ENCODE results near the gene BLOC1S4.
"Not testable (repeated sequence)": the region's sequence is repeated elsewhere in the genome, so short reads cannot be mapped to it uniquely, and the experiment has no call there.

BLOC1S4 gene

DNA sequence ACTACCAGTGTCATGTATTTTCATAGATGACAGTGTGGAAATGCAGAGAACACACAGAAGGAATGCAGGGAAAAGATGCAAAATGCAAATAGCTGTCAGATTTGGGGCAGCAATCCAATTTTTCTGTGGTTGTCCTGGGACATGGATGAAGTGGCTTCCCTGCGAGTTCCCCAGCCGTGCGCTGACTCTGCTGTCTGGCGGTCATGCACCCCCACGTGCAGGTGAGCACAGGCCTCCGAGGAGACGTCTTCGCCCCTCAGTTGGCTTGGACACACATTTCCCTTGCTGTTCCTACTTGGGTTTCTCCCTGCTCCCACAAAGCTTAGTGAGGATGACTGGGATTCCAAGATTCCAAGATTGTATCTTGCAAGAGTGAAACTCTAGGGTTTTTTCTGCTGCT lies 24.4 kb downstream of the BLOC1S4 start:
- DNase-seq (ENCODE audit: low read depth, low spot score) = no peak

DNA sequence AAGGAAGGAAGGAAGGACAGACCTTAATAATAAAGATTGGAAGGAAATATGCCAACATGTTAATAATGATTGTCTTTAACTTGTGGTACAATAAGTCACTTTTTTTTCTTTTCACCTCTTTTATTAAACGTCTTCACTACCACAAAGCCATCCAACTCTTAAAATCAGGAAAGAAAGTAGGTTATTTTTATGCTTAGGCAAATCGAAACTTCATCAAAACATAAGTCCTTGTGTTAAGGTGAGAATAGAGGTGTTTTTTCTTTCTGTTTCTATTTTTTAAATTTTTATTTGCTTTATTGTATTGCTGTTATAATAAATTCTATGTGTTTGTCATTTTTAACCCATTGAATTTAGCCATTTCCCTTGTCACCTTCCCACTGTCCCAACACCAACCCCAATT lies 26.5 kb downstream of the BLOC1S4 start:
- no peak for DNase-seq (ENCODE audit: low read depth, low spot score)

DNA sequence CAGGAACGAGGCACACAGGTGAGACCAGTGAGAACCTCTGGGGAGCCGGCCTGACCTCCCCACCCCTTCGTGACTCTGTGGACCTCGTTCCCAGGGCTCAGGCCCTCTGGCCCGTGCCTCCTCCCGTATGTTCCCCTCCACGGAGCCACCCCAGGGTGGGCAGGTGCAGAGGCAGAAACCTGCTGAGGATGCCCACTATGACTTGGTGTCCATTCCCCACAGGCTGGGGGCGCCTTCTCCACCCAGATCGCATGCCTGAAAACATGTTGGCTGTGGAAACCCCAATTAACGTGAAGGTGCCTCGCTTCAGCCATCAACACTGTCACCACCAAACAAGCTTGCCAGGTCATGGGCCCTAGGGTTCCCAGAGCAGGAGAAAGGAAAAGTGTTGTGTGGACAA lies 27.0 kb downstream of the BLOC1S4 start:
- no peak for DNase-seq (ENCODE audit: low read depth, low spot score)

DNA sequence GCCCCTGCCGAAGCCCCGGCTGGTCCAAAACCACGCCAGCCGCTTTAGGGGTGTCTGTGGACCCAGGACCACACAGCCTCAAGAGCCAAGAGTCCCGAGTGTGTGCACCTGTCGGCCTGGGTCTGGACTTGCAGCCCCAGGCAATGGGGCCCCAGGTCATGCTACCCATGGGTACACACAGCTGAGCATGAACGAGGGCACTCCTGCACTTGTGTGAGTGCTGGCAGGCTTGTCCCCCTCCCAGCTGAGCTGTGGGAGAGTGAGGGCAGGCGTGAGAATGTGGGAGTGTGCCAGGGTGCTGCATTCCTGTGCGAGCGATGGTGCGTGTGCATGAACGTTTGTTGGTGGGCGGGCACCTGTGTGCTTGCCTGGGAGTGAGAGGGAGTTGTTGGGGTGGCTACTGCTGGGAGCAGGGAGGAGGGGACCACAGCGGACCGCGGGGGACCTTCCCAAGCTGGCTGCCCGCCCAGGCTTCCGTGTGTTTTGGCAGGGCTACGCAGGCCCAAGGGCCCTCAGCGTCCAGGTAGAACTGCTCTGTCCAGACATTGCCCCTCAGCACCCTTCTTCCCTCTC lies 30.8 kb downstream of the BLOC1S4 start:
- no peak for DNase-seq (ENCODE audit: low read depth, low spot score)

- no peak for DNase-seq (ENCODE audit: low read depth, low spot score)
Observed at GRCh38 chr4:6747294-6748051, 31.5 kb downstream of the BLOC1S4 start.

DNA sequence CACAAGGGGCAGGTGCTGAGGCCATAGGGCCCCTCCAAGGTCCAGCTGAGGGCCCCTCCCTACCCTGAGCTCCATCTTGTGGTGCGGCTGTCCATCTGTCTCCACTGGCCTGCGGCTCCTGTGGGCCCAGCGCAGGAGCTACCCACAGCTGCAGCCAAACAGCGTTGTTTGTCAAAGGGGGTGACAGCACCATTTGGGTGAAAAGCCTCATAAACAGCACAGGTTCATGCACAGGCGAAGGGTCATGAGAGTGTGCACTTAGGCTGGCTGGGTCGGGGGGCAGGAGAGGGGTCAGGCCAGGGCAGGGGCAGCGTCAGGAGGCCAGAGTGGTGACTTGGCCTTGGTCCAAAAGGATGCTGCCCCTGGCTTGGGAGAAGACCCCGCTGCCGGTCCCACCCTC lies 32.3 kb downstream of the BLOC1S4 start:
- DNase-seq (ENCODE audit: low read depth, low spot score) = no peak

DNA sequence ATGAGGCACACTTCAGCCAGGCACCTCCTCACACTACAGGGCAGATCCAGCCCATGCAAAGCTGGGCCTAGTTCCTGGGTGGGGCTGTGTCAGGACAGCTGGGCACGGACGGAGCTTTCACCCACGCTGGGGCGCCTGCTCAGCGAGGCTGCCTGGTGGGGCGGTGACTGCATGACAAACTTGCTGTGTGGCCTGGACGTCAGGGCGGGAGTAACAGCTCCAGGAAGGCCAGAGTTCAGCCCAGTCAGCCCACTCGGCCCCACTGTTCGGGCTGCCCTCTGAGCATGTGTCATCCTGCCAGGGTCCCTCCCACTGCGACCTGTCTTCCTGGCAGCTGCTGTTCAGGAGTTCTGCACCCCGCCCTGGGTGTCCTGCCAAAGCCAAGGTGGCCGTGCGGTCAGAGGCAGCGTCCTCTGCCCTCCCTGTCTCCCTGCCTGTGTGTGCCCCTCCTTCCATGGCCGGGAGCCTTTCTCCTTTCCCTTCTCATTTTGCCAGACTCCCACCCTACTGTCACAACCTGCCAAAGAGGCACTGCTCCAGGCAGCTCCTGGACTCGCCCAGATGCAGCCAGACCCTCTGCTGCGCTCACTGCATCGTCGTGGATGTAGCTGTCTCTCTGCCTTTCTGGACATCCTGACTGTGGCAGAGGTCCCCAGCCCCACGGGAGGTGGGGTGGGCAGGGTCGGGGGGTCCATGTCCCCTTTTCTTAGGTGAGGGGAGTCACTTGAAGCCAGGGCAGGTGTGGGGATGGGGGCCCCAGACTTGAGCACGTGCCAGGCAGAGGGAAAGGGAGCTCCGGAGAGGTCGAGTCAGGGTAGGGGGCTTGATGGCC lies 33.6 kb downstream of the BLOC1S4 start:
- DNase-seq (ENCODE audit: low read depth, low spot score) = no peak

DNA sequence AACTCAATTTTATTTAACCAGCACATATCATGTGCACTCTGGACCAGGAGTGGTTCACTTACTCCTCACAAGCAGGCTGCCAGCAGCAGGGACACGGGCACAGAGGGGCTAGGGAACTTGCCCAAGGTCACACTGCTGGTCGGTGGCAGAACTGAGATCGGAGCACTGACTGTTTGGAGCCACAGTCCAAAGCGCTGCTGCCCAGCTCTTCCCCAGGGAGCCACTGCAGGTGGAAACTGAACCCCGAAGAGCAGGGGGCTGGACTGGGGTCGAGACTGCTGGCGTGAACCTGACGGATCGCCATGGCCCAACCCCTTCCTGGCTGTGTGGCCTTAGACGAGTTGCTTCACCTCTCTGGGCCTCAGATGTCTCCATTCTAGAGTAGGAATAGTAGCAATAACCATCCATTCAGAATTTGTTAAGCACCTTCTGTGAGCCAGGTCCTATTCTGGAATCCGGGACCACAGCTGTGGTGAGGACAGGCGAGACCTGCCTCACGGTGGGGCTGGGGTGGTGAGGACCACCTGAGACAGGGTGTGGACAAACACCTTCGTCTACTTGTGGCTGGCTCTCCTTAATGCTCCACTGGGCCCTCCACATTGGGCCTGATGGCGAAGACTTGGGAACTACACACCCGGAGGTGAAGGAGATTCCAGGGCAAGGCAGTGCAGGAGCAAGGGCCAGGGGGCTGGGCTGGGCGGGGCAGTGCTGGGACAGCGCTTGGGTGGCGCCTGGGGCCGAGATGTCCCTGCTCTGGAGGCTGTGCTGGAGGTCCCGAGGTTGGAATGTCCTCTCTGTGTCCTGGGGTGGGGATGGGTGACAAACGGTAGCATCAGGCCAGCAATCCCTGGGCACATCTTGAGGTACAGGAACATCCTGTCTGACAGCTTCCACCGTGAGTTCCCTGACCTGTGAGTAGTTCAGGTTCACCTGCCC lies 34.6 kb downstream of the BLOC1S4 start:
- DNase-seq (ENCODE audit: low read depth, low spot score) = peak; percentile 76

DNA sequence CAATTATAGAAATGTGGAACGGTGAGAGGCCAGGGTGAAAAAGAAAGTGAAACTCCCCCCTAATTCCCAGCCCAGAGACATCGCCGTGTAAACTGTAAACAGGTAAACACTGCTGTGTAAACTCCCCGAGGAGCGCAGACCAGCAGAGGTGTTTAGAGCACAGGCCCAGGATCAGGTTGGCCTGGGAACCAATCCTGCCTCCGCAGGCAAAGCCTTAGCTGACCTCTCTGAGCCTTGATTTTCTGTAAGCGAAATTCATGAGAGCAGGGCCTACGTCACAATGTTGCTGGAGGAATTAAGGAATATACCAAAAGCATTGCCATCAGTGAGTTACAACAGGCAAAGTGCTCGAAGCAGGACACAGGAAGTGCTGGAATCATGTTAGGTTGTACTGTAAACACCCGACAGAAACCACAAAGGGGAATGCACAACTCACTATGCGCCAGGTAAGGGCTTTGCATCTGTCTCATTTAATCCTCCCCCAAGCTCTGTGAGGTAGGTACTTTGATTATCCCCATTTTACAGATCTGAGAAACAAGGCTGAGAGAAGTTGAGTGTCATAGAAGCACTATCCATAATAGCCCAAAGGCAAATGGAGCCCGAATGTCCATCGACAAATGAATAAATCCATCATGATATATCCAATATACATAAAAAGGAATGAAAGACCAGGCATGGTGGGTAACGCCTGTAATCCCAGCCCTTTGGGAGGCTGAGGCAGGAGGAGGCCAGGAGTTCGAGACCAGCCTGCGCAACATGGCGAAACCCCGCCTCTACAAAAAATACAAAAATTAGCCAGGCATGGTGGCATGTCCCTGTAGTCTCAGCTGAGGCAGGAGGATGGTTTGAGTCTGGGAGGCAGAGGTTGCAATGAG lies 35.9 kb downstream of the BLOC1S4 start:
- DNase-seq (ENCODE audit: low read depth, low spot score) = peak; percentile 45

GRCh38 chr4:6752486-6752829 lies 36.5 kb downstream of the BLOC1S4 start:
- no peak for DNase-seq (ENCODE audit: low read depth, low spot score)

DNA sequence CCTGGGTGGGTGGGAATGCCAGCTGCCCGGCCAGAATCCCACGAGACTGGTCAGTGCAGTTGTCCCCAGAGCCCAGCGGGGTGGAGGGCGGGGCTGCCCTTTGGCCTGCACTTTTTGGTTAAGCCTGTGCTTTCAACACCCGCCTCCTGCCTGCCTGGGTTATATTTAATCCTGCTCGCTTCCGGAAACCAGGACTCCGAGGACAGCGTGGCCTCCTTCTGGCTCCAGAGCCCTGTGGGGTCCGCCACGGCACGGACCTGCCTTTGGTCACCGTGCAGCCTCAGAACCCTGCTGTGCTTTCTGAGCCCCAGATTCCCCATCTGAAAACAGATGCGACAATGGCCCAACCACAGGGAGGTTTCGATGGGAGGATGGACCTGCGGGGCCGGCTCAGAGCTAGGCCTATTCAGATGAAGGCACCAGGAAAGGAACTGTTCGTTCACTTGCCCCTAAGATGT lies 37.2 kb downstream of the BLOC1S4 start:
- peak; percentile 58 for DNase-seq (ENCODE audit: low read depth, low spot score)

GRCh38 chr4:6753891-6754290 lies 37.9 kb downstream of the BLOC1S4 start:
- no peak for DNase-seq (ENCODE audit: low read depth, low spot score)

DNA sequence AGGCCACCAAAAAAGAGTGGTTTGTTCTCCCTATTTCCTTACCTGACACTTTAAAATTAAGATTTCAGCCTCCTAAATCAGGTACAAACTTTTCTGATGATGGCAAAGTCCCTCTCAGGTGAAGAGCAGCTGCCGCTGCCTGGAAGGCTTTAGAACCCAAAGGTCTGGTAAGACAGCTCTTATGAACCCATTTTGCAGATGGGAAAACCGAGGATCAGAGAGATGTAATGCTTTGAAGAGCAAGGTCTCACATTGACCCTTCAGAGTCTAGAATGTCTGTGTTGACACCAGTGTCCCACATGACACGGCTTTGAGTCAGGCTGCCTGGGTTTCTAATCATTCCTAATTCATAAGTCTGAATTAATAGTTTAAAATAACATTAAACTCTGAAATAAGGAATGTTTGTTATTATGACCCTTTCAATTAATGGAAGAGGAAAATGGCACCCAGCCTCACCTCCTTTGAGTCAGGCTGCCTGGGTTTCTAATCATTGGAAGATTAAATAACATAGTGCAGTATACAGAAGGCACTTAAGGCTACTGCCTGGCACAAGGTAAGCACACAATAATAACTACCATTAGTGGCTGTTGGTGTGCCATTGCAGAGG lies 38.6 kb downstream of the BLOC1S4 start:
- DNase-seq (ENCODE audit: low read depth, low spot score) = no peak

DNA sequence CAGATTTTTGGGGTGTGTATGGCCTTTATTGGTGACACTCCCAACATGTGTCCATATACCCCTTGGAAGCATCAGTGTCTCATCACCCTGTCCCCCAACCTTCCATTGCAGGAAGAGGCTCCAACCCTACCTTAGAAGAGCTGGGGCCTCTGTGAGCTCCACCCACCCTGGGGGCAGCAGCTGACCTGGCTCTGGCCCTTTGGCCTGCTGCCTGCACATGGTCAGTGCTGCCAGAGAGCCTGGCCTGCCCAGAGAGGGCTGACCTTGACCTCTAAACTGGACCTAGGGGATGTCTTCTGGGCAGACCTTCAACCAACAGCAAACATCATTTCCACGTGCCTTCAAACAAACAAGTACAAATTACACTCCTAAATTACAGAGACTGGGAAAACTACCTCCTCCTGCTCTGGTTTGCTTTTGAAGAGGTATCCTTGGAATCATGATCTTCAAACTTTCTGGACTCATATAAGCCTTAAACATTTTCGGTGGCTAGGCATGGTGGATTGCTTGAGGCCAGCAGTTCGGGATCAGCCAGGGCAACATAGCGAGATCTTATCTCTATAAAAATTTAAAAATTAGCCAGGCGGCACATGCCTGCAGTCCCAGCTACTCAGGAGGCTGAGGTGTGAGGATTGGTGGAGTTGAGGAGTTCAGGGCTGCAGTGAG lies 39.2 kb downstream of the BLOC1S4 start:
- DNase-seq (ENCODE audit: low read depth, low spot score) = no peak

DNA sequence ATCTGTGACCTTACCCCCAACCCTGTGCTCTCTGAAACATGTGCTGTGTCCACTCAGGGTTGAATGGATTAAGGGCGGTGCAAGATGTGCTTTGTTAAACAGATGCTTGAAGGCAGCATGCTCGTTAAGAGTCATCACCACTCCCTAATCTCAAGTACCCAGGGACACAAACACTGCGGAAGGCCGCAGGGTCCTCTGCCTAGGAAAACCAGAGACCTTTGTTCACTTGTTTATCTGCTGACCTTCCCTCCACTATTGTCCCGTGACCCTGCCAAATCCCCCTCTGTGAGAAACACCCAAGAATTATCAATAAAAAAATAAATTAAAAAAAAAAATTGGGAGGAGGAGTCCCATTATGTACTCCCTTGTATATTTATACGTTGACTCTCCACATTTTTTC lies 40.4 kb downstream of the BLOC1S4 start:
- not testable (repeated sequence) for DNase-seq (ENCODE audit: low read depth, low spot score)

DNA sequence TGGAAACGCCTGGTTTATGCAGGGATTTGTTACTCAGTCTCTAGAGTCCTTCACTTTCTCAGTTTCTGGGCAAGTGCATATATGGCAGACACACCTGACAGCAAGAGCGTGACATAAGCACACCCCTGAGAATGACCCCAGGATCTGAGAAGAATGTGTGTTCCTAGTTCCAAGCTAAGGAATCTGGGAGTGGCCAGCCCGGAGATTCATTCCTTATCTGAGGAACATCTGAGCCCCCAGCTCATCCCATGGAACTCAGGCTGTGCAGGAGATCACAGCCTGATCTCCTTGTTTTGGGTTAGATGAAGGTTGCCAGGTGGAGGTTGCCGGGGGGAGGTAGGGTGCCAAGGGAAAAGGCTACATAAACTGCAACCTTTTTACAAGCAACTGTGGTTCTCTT lies 42.8 kb downstream of the BLOC1S4 start:
- DNase-seq (ENCODE audit: low read depth, low spot score) = peak; percentile 75

GRCh38 chr4:6760865-6761264 lies 44.9 kb downstream of the BLOC1S4 start:
- DNase-seq (ENCODE audit: low read depth, low spot score) = no peak

GRCh38 chr4:6761649-6762615 lies 46.0 kb downstream of the BLOC1S4 start:
- no peak for DNase-seq (ENCODE audit: low read depth, low spot score)

Measured in ELF-1 (cell line).